IPS-18c (cell line): Measurements from ENCODE around the gene DUSP6.
"Not testable (repeated sequence)": the region's sequence is repeated elsewhere in the genome, so short reads cannot be mapped to it uniquely, and the experiment has no call there.

Experiments used
- H3K4me3 ChIP-seq: 2 replicates; pipeline ENCODE4 v1.7.0; 2013; ENCODE audit warnings: low read depth, mild to moderate bottlenecking, low read length, moderate library complexity; ENCODE audit not compliant: insufficient read depth
- H3K9me3 ChIP-seq: one replicate; pipeline ENCODE4 v1.6.1; 2013; ENCODE audit warnings: mild to moderate bottlenecking, low read length, moderate library complexity; ENCODE audit not compliant: control insufficient read depth, insufficient read depth

DUSP6 gene

DNA sequence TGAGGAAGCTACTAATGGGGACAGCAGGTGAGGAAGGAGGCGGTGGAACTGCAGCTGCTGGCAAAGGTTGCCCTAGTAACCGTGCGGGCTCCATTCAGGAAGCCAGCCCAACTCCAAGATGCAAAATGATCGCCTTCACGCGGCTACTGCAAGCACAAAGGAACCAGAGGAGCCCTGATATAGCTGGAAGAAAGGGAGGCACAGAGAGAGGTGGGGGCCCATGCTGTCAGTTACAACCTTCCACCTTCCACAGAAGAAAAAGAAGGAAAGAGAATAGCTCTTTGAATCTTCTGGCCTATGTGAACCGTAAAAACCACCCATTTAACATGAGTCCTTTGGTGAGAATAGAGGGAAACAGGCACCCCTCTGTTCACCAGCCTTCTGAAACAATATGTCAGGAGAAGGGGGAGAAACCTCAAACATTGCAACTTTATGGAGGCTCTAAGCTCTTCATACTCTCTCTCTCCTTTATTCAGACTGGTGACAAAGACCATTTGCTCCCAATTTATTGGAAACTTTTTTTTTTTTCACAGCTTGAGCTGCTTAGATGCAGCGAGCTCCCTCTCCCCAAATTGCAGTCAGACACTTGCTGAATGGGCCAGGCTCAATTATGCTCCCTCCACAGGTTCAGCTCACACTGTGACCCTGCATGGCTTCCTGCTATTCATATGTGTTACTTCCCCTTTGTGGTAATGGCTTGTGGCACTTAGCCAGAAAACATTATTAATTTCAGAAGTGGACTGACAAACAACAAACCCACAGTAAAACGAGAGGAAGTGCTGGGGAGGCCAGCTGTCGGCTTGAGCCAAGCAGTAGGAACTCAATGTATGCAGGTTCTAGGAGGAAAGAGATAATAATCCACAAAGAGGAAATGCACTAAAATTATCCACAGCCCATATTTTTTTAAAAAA, 6.2 kb downstream of the DUSP6 start:
- Histone ChIP-seq H3K9me3 (no peaks in the 10 kb centered on the region), H3K4me3 (no peak overlapping the region)

DNA sequence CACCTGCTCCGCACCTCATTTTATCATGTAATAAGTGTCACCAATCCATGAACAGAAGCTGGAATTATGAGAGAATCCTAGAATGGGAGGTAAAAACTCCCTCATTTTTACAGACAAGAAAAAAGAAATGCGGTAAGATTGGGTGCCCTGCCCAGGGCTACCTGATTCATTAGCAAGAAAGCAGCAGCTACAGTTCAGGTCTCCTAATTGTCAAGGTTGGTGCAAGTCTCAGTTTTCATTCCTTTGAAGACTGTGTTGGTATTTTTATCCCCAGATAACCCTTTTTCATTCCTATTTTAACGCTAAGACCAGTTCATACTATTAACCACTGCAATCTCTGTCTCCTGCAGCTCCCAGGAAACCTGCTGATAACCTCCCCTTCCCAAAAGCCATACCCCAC, 6.9 kb downstream of the DUSP6 start:
- Histone ChIP-seq H3K9me3 (no peaks in the 10 kb centered on the region), H3K4me3 (no peak overlapping the region)

DNA sequence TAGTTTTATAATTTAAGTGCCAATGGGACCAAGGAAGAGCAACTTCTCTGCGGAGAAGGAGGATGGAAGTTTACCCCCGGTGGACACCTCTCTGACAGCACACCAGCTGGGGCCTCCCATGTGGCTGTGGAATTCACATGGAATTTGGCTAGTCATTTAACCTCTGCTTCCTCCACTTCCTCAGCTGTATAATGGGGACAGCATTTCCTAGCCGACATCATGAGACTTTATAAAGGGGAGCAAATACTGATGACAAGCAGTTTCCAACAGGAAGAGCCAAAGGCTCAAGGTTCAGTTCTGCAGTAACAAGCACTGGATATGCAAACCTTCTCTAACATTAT, 7.5 kb downstream of the DUSP6 start:
- Histone ChIP-seq H3K4me3 (no peak overlapping the region), H3K9me3 (no peaks in the 10 kb centered on the region)

DNA sequence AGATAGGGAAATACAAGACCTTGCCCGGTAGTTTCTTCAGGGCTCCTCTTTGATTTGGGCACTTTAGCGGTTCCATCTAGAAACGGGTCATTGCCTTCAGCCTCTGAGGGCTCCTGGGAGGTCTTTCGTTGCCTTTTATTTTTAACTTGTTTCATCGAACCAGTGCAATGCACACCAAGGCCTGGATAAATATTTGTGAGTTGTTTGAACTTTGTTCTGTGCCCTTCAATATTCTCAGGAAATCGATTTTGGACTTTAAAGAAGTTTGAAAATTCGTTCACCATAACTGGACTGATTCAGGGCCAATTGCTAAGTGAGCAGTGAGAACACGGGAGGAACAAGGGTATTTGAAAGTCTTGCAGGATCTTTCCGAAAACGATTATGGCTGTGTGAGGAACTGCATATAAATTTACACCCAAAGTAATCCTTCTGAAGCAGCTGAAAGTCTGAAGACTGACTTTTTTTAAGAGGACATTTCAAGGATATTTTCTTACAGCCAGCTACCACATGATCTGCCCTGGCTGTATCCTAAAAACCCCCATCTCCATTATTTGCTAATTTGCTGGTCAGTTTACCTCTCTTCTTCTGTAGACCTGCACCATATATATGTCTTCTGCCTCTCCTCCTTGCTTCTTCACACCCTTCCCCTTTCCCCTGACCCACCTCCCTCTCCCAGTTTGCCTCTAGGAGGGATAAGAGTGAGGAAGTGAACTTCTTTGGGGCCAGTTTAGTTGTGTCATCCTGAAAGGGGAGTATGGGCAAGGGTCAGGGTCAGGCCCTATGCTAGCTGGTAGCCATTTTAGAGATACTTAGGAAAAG, 8.0 kb downstream of the DUSP6 start:
- Histone ChIP-seq H3K9me3 (no peaks in the 10 kb centered on the region), H3K4me3 (no peak overlapping the region)

DNA sequence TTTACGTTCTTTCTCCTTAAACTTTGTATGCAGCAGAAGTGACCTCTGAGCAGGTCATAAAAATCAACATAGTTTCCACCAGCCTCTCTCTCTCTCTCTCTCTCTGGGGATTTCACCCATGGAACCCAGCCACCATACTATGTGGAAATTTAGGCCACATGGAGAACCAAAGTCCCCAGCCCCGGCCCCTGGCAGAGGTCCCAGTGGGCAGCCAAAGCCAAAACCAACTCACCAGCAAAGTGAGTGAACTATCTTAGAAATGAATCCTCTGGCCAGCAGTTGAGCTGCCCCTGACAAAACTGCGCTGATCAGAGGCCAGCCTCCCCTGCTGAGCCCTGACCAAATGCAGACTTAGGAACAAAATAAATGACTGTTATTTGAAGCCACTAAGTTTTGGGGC, 9.2 kb downstream of the DUSP6 start:
- no peaks in the 10 kb centered on the region for H3K9me3 ChIP-seq
- H3K4me3 ChIP-seq = no peak overlapping the region

DNA sequence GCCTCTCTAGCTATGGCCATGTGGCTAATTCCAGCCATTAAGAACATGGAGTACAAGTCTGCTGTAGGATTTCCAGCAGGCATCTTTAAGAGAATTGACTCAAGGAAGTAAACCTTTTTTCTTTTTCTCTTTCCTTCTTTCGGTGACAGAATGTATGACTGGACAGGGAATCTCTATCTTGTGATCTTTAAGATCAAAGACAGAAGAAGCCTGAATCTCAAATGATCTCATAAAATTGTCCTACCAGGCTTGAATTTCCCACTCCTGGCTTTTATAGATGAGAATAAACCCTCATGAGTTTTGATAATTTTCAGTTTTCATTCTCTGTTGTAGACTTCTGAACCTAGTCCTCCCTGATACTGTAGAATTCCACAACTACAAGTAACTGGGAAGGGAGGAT, 11.4 kb downstream of the DUSP6 start:
- H3K9me3 ChIP-seq = no peaks in the 10 kb centered on the region
- no peak overlapping the region for H3K4me3 ChIP-seq

DNA sequence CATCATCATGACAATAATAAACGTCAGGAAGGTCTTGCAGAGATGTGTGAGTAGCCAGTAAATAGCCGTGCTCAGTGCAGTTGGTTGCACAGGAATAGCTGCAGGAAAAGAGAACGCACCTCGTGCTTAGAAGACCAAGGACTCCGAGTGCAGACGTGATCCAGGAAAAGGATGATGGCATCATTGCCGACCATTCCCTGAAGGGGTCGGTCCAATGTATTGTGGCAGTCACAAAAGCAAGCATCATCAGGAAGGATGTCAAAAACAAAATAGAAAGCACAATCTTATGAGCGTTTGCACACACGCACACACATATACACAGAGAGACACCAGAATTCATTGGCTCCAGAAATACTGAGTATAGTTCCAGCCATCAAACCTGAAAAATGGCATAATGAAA, 12.8 kb downstream of the DUSP6 start:
- Histone ChIP-seq H3K4me3 (no peak overlapping the region), H3K9me3 (no peaks in the 10 kb centered on the region)

DNA sequence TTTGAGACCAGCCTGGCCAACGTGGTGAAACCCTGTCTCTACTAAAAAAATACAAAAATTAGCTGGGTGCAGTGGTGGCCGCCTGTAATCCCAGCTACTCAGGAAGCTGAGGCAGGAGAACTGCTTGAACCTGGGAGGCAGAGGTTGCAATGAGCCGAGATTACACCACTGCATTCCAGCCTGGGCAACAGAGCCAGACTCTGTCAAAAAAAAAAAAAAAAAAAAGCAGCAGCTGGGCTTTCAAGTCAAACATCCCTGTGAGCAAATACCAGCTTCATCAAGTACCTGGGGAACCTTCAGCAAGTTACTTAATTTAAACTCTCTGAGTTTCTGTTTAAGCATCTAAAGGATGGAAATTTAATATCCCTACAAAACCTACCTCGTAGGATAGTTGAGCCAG, 15.2 kb downstream of the DUSP6 start:
- H3K4me3 ChIP-seq, H3K9me3 ChIP-seq: not testable (repeated sequence)

DNA sequence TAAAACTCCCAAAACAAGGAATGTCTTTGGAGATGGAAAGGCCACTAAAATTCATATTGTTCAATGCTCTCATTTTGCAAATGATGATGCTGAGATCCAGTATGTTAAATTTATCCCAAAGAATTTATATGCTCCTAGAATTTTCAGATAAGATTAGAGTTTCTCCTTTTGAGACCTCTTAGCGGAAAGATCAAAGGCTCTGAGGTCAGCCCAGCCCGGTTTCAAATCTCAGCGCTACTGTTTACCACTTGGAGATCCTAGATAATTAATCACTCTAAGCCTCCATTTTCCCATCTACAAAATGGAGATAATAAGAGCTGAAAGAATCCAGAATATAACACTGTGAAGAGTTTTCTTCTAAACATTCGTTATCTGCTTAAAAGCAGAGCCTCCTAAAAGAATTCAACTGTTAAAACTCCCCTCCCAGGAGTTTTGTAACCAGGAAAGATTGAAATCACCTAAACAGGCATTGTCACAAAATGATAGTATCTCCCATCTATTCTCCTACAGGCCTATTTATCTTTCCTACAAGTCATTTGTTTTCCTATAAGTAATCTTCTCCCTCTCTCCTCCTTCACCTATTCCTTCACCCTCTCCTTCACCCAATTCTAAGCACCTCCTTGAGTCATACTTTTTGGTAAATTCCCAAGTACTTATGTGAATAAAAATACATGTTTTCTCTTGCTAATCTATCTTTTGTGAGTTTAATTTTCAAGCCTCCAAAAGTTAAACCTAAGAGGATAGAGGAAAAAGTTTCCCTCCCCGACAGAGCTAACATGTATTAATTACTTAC, 16.7 kb downstream of the DUSP6 start:
- no peaks in the 10 kb centered on the region for H3K9me3 ChIP-seq
- H3K4me3 ChIP-seq = no peak overlapping the region

DNA sequence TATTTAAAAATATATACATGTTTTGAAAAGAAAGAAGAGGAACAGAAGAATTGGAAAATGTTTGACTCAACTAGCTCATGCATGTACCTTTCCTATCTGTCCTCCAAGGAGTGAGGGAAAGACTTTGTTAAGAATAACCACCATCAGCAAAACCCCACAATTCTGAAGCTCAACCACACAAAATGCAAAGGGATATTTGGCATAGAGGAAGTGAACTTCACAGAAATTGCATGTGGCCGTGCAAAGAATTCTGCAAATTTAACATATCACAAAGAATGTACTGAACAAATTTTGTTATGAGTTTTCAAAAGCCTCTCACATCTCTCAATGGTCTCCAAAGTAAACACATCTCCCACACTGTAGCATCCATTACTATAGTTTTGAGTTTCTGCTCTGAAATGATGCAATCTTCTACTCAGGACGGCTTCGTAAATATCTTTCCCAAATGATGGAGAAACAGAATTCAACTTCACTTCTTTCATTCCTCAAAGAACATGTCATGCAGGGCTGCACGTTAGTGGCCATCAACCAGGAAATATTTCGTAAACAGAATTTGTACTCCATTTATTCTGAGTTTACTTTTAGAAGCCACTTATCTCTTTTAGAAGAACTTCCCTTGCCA, 17.6 kb downstream of the DUSP6 start:
- Histone ChIP-seq H3K4me3 (no peak overlapping the region), H3K9me3 (no peaks in the 10 kb centered on the region)

DNA sequence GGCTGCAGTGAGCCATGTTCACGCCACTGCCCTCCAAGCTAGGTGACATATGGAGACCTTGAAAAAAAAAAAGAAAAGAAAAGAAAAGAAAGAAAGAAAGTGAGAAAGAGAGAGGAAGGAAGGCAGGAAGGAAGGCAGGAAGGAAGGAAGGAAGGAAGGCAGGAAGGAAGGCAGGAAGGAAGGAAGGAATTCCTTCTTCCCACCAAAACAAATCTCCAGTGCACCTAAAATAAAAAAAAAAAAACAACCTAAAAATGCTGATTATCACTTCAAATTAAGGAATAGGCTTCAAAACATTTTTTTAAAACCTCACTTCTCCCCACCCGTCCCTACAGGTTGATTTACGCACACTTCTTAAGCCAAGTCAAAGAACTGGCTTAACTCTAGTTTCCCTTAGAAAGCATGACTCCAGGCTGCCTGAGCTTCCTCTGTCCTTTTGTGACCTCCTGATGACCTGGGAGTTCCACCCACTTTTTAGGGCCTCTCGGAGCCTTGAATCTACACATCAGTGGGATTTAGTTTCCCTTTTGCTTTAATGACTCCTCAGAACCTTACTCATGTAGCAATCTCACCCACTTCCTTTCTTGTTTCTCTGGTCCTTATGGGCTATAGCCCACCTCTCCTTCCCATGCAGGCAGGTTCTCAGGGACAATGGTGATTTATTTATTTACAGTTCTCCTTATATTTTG, 18.6 kb downstream of the DUSP6 start:
- no peak overlapping the region for H3K4me3 ChIP-seq
- no peaks in the 10 kb centered on the region for H3K9me3 ChIP-seq

DNA sequence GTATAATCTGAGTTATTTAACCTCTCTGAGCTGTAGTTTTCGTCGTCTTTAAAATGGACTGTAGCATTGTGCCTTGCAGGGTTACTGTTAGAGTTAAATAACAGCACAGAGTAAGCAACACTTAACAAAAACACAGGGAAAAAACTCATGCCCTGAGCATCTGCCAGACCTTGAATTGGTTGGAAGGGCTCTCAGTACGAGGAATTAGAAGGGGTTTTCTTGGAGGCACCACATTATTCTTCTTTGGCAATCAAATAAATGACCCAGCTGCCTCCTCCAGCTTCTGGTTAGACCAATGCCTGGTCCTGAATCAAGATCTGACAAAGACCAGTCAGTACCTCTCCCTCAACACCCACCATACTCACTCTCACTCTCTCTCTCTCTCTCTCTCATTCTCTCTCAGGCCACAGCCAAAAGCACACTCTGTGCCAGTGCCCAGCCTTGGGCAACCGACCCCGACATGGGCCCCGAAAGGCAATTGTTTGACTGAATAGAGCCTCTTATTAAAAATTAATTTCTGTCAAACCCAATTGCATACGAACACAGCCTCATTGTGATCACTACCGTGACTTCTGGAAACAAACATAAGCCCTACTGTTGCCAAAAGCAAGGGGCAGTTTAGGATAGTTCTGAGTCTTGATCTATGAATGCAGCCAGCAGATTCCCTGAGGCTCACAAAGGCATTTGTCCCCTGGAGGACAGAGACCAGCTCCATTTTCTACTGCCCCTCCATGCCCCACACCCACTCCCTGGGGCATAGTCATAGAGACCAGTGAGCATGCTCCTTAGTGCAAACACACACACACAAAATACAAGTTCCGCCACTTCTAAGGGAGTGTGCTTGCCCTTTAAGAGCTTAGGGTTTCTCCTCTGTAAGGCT, 23.9 kb downstream of the DUSP6 start:
- H3K4me3 ChIP-seq = no peak overlapping the region

DNA sequence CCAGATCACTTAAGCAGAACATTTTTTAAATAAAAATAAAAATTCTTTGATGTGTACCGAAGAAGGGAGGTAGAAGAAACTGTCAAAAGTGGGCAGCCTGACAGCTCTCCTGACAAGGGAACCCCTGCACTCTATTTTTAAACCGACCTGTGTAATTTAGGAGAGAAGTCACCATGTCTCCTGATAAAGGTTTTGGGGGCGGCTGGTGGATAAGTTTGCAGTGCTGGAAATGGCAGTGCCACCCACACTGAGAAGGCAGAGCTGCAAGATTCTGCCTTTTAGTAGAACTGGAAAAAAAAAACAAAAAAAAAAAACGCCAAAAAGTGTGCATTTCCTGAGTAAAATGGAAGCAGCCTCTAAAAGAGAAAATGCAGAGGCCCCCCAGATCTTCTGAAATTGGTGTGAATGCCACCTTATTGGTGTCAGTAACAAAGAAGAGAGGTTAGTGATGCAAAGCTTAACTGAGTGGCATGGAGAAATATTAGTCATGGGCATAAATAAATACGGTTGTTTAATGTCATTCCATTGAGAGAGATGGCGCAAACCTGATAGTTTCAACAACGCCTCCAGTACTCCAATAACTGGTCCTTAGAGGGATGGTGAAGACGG, 24.7 kb downstream of the DUSP6 start:
- no peaks in the 10 kb centered on the region for H3K9me3 ChIP-seq
- no peak overlapping the region for H3K4me3 ChIP-seq

More for the DNA sequence above, 23.9 kb downstream of the DUSP6 start:
- no peaks in the 10 kb centered on the region for H3K9me3 ChIP-seq

DNA sequence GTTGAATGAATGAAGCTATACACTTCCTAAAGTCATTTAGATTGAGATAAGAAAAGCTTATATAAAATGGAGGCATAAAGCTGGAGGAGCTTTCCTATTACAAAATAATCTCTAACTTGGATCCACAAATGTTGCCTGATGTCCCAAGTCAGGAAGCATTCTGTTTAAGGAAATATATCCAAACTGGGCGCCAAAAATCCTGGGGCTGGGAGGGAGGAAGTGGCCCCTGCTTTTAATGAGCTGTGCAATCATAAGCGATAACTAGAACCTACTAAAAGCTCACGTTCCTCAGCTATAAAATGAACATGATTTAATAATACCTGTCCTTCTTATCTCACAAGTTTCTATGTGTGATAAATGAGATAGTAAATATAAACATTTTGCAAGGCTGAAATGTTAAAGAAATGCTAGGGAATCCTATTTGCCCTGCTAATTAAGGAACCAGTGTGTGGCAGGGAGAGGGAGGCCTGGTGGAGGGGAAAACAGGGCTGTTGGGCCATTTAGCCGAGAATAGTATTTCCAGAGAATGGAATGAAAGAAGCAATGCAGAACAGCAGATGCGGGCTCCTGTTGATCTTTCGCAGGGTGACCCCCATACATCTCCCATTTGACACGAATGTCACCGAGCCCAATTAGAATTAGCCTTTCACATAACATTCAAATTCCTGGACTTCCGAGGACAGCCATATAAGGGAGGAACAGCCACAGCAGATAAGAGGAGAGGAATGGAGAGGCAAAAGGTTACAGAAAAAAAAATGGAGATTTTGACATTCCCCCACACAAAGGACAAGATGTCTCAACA, 25.9 kb downstream of the DUSP6 start:
- H3K4me3 ChIP-seq = no peak overlapping the region
- no peaks in the 10 kb centered on the region for H3K9me3 ChIP-seq

DNA sequence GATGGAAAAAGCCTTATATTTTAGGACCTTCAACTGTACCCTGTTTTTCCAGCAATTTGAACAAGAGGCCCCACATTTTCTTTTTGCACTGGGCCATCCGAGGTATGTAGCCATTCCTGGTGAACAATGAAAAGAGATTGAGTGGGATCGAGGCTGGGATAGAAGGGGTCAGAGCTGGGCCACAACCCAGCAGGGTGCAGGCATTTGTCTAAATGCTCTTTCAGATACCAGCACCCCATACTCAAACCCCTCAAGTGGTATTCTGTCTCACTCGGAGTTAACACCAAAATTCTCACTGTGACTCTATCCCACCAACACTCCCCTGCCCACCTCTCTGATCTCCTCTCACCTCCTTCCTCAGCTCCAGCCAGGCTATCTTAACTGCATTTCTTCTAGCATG, 26.8 kb downstream of the DUSP6 start:
- H3K9me3 ChIP-seq = no peaks in the 10 kb centered on the region
- no peak overlapping the region for H3K4me3 ChIP-seq
